KG1 (cell line): ENCODE results near the gene RASGEF1C.

Source experiments
- DNase-seq: peaks from one replicate; lab custom pipeline; 2025; lab: John Stamatoyannopoulos, UW

RASGEF1C gene

DNA sequence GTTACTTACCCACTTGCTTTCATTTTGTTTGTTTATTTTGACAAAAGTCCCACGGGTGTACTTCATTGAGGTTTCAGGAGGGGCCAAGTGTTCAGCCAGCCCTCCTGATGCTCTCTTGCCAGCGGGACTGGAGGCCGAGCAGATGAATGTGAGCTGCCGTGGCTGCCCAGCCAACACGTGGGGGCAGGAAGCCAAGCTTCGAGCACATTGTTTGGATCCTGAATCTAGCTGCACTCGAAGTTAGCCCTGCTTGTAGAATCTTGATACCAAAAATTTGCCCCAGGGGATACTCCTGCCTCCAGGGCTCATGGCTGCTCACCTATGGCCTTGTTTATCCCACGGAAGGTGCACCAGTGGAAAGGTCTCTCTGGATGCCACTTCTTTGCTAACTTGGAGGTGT is 49.3 kb downstream of the RASGEF1C start:
- DNase-seq, result no peak

DNA sequence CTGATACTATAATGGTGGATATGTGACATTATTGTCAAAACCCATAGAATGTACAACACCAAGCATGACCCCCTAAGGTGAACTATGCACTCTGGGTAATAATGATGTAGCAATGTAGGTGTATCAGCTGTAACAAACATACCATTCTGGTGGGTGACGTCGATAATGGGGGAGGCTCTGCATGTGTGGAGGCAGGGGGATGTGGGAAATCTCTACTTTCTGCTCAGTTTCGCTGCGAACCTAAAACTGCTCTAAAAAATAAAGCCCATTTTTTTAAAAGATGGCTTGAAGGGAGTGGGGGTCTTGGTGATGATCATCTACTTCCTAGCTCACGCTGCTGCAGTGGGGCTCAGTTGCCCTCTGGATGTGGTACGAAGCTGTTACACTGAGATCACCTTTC is 51.1 kb downstream of the RASGEF1C start:
- DNase-seq, result no peak

DNA sequence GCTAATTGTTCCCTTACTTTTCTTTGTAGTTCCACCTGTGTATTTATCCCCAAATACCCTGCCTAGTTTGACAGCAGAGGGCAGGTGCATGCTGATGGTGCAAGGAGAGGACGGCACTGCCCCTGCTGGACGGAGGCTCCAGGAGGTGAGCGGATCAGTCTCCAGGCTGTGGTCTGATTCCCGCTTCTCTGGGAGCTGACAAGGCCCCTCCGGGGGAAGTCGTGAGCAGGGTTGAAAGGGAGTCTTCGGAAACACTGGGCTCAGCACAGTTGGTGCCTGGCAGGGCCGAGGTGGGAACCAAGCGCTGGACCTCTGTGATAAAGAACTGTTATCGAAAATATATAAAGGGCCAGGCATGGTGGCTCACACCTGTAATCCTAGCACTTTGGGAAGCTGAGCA is 52.9 kb downstream of the RASGEF1C start:
- DNase-seq, result no peak

DNA sequence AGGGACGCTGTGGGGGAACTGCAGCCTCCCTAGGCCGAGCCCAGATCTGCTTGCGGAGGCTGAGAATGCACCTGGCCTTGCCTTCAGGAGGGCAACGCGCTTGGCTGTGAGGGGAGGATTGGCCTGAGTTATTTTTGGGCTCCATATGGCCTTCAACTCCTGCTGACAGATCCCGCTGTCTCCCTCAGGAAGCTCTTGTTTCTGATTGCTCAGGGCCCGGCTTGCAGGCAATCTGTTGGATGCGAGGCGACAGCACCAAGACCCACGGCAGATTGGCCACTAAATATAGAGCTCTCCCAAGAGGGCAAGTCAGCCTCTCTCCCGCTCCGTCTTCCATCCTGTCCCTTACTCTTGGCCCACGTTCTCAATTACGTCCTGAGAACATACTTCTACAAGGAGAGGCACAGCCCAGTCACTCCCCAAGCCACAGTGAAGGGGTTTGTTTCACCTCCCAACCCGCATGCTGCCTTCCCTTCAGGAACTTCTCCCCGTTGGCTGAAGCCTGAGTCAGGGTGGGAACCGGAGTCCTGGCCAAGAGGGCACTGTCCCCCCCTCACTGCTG is 53.6 kb downstream of the RASGEF1C start:
- DNase-seq, result no peak

DNA sequence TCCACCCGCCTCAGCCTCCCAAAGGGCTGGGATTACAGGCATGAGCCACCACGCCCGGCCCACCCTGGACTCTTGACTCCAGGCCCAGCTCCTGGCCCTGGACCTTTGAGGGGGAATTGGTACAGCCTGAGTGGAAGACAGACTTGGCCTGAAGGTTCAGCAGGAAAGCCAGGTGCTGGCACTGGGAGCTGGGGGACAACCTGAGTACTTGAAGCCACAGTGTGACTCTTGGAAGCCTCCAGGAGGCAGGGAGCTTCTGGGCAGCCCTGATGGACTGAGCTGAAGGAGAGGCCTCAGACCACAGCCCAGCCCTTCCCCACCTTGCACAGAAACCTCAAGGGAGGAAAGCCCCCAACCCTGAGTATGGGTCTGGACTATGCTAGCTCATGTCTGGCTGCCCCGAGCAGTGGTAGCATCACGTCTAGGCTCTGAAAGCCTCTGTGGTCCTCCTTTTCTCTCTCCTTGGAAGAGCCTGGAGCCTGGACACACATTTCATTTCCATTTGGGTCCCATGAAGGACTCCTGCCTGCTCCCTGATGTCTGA is 54.1 kb downstream of the RASGEF1C start:
- DNase-seq, result no peak

DNA sequence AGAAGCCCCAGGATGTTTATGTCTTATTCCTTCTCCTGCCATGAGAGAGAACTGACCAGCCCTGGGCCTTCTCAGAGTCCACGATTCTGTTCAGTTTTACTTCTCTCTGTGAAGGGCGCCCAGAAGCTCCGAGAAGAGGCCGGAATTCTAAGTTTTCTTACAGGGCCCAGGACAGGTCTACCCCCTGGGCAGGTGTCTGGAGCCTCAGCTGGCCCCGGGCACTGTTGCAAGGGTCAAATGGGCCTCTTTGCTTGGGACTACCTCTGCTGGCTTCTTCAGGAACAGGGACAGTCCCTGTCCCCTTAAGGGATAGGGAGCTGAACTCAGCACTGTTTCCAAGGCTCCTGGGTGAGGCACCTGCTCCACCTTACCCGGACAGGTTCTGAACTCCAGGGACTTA is 55.0 kb downstream of the RASGEF1C start:
- DNase-seq, result no peak

DNA sequence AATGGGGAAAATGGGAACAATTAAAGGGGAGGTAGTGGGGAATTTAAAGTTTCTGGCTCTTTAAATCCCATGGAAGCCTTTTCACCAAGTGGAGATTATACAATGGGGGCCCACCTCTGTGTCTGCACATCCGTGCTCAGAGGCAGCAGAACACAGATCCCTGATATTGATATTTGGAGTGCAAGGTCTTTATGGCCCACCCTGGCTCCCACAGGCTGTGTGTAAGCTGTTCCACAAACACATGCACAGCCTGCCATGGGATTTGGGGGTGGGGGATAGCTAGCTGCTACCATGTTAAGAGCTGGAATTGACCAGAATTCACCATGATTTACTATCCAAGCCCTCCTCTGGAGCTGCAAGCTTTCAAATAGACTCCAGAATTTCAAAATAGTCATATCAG is 55.9 kb downstream of the RASGEF1C start:
- DNase-seq, result no peak

DNA sequence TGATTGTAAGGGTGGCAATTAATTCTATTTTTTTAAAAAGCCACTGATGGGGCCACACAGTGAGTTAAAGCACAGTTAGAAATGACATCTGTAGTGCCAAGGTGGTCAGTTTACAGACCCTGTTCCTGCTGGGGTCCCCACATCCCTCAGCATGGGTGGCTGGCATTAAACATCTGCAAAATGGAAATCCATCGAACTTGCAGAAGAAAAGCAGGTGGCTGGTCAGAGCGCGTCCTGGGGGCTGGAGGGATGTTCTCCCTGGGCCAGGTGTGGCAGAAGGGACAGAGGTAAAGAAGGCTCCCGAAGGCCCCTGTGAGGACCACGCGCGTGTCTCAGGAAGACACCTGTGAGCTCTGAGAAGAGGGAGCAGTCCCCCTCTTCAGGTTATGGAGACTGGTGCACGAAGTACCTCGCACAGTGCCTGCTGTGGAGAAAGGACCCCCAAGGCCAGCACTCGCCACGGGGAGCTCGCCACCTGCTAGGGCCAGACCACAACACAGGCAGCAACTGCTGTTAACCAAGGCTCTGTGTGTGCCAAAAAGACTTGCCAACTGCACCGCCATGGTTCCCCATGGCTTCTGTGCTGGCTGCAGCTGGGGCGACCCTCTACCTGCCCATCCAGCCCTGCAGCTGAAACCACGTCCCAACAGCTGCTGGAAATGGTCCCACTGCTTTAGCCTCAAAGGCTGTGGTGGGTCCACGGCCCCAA is 65.2 kb downstream of the RASGEF1C start:
- no peak for DNase-seq

DNA sequence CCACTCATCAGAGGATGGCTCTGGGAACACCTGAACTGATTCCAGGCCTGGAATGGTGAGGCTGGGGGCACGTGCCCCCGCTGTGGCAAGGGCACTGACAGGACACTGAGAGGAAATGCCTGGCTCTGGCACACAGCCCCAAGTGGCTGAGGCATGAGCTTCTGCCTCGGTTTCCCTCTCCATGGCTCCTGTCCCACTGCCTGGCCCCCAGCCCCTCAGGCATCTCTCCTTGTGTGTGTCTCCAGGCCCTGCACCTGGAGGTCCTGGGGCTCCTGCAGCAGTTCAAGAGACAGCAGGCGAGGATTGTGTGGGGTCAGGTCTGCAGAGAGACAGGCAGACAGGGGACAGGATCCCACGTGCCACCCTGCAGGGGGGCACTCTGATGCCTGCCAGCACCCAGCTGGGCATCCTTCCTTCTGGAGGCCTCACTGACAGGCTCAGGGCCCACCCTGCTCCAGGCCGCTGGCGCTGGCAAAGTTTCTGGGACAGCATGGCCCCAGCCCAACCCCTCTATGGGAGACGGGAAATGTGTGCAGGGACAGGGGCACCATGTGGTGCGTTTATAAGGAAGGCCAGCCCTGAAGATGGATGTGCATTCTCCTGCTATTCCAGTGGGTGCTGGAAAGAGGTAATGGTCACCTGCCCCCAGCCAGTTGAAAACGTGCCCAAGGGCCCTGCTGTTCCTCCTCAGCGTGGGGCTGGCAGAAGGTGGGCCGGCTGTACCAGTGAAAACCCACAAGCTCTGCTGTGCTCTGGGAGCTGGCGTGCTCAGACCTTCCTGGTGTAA is 66.0 kb downstream of the RASGEF1C start:
- DNase-seq, result no peak

DNA sequence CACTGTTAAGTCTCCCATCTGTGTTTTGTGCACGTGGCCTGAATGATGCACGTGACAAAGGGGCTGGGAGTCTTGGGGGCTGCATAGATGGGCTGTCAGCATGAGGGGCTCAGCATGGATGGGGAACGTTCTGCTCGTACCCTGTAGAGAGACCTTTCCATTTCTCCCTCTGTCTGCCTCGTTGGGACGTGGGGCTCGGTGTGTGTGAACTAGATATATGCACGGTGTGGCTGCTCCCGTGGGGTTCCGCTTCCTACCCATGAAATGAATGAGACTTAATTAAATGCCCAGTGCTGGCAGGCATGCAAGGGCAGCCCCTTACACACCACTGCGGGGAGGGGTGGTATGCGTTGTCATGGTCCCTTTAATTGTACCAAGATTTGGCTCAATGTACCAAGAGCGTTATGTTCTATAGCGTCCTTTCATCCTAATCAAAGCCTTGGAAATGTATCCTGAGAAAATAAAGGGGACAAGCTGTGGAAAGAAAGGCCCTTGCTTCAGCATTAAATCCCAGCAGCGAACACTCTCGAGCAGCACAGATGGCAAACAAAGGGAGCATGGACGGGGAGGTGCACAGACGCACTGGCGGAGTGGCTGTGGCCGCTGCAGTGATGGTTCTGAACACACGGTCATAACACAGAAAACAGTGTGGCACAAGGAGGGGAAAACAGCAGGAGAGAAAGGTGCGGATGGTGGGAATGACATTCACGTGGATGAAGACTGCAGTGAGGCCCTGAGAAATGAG is 66.8 kb downstream of the RASGEF1C start:
- no peak for DNase-seq

DNA sequence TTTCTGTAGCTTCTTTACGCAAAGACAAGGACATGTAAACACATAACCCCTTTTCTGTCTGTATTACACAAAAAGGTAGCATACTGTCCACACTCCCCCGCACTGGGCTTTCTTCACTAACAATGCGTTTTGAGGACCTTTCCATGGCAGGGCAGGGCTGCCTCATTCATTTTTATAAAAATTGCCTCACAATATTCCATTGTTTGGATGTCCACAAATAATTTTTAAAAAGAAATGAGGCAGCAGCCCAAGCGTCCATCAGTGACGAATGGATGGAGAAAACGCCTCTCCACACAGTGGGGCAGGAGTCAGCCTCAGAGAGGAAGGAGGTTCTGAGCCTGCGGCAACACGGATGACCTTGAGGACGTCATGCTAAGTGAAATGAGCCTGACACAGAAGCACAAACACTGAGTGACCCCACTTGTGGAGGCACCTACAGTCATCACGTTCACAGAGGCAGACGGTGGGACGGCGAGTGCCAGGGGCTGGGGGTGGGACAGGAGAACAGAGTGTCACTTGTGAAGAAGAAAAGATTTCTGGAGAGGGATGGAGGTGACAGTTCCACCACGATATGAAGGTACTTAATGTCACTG is 67.8 kb downstream of the RASGEF1C start:
- DNase-seq, result no peak

DNA sequence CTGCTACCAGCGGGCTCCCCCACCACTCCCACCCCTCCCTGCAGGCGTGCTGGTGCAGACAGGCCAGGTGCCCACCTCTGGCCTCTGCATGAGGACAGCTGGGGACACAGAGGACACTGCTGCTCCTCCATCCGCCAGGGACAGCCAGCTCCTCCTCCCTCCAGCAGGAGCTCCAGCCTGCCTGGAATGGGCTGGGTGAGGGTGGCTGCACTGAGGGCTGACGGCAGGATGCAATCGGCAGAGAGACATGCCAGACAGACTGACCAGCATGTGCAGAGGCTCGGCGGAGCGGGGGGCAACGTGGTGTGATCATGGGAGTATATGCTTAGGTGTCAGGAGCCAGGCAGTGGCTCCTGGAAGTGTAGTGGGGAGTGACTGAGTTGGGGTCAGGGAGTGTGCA is 68.4 kb downstream of the RASGEF1C start:
- DNase-seq, result no peak

DNA sequence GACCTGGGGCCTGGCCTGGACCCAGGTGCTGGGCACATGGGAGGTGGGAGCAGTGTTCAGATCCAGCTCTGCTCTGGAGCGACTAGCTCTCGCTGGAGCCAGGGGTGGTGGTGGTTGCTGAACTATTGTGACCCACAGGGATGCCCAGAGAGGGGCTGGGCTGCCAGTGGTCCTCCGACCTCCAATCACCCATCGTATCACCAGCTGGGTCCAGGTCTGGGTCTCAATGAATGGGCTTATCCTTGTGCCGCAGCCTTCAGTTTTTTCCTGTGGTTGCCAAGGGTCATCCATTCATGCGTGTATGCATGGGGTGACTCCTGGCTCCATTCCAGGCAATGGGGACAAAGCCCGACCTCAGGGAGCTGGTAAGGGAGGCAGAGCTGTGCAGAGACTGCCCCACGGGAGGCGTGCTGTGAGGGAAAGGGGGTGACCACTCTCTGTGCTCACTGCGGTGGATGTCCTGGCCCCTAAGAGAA is 68.9 kb downstream of the RASGEF1C start:
- DNase-seq, result no peak

DNA sequence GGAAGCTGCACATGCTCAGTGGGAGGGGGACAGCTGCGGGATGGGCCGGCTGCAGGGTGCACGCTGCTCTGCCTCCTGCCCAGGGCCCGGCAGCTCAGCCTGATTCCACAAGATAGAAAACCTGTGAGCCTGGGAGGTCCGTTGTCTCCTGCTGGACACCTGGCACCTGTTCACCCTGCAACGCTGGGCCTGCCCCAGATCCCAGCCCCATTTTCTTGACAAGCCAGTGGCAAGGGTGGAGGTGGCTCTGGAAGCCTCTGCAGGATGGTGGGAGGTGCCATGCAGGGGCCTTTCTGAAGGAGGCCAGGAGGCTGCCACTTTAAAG is 69.3 kb downstream of the RASGEF1C start:
- DNase-seq, result no peak

DNA sequence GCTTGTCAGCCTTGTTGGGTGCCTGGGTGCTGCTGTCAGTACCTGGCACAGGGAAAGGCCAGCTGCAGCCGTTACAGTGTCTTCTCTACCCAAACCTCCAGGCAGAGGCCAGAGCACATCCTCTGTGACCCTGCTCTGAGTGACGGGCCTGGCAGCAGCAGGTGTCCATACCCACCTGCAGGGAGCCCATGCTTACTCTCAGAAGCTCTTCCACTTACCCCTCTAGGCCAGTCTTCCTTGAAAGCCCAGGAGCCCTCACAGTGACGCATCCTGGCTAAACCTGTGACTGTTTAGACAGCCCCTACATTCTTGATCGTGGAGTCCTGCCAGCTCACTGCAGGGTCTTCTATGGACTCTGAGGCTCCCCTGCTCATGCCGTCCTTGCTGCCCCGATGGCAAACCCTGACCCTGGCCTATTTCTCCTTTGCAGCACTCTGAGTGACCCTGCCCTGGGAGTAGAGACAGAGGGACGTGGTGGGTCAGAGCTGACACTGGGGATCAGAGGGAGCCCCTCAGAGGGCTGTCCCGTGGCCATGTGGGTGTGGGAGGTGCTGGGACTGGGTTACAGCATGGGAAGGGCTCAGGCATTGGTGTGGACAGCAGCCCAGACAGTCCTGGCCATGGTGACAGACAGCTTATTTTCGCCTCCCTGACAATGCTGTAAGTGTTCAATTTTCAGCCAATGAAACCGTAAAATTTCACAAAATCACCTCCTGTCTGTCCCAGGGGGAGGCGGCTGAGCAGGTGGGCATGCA is 69.9 kb downstream of the RASGEF1C start:
- DNase-seq, result no peak

DNA sequence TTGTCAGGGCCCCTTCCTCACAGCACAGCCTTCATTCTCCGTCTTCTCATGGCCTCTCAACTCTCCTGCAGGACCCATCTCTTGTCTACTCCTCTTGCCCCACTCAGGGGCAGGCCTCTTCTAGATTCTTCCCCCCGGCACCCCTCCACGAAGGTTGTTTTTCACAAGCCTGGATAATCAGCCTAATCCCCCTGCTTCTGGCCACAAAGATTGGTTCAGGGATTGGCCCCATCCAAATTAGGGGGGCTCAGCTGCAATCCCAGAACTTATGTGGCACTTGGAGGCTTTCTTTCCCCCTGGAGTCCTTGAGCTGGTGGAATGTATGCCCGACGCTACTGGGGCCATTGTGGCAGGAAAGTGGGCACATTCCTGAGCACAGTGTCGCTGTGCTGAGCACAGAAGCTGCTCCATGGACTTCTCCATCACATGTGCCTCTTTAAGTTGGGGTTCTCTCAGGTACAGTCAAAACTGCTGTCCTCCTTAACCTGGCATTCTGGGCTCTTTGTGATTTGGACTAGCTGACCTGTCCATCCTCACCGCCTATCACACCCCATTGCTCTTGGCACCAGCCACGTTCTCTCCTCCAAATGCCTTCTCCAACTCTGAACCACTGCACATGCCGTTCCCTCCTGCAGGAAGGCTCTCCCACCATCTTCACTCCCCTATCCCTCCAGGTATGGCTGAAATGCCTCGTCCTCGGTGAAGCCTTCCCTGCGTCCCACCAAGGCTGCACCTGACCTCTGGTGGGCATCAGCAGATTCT is 70.6 kb downstream of the RASGEF1C start:
- no peak for DNase-seq

DNA sequence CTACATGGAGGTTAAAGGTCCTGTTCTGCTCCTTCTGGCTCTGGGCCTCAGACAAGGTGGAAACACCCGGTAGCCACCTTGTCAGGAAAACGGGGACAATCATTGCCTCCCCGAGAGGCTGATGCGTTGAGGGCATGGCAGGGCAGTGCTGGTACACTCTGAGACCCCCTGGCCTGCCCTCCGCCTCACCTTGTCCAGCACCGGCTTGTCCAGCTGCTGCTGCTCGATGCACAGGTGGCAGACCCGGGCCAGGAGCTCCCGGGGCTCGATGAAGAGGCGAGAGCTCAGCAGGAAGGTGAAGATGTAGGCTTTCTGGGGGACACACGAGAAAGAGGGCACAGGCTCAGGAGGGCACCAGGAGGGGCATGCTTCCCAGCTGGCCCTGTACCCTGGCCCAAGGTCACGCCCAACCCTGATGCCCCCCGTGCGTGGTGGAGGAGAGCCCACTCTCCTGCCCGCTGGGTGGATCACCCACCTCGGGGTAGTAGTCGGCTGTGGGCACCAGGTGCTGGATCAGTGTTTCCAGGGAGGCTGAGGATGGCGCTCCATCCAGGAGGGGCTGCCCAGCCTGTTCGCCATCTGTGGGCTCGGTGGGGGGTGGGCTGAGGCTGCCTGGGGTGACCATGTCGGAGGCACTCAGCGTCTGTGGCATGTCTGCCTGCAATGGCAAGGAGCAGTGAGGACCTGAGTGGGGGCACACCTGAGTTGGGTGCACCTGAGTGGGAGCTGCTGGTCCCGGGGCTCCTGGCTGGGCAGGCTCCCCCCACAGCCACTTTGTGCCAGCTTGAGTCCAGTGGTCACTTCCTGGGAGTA is 71.4 kb downstream of the RASGEF1C start:
- DNase-seq, result no peak

DNA sequence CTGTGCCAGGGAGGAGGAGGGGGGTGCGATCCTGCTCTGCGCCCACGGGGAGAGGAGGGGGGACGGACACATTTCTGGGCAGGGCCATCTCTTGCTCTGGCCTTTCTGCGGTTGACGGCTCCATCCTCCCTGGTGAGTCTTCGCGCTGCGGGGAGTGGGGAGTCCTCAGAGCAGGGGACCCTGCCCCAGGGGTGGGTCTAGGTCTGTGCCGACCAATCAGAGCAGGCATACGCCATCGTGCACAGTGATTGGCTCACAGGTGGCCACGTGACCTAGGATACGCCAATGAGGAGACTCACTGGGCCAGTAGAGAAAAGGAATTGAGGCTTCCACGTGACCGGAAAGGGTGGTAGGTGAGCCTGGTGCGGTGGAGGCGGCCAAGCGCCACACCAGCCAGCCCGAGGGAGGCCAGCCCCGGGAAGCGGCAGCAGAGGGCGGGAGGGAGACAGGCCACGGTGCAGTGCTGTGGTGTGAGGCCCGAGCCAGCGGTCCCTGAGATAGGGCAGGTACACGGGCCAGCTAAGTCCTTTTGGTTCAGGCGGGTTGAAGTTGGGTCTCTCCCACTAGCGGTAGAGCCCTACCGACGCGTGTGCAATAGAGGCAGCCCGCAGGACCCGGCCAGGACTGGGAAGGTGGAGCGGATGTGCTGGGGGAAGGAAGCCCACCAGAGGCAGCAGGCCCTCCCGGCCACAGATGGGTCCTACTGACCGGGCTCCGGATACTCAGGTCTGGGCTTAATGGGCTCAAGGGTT is 72.2 kb downstream of the RASGEF1C start:
- DNase-seq, result no peak
